RWPE1 (cell line): ENCODE results near the gene PHF1.

Source experiments
- CTCF ChIA-PET: fragments of 350-600 bp; sonication (Branson Sonifier 250); formaldehyde crosslinking; extraction: SDS; loops from one replicate; lab custom pipeline; 2021; lab: Yijun Ruan, JAX
- POLR2A ChIA-PET: fragments of 400-600 bp; formaldehyde crosslinking; extraction: SDS; loops from one replicate; lab custom pipeline; 2020; ENCODE audit warnings: antibody characterized with exemption; ENCODE audit not compliant: low non-redundant PET; lab: Yijun Ruan, JAX
- DNase-seq: peaks from one replicate; pipeline ENCODE4 v3.0.0; 2012; ENCODE audit warnings: low spot score
- H3K27ac ChIP-seq: fragments of 450-650 bp; 2 replicates; pipeline ENCODE4 v1.5.1; 2017
- CTCF ChIP-seq: fragments of 450-650 bp; conservative IDR thresholded peaks from 2 replicates; pipeline ENCODE4 v1.5.1; 2017; ENCODE audit warnings: low read depth, mild to moderate bottlenecking

Gene PHF1

GRCh38 chr6:33432546-33432945 lies 21.7 kb downstream of the PHF1 start:
- ChIA-PET CTCF (no interaction called here), POLR2A (no interaction called here)
- no peak for DNase-seq
- no peak for TF ChIP-seq CTCF
- H3K27ac ChIP-seq, result peak overlapping the region; percentile 12; the same call in 1 of the 2 replicates

DNA sequence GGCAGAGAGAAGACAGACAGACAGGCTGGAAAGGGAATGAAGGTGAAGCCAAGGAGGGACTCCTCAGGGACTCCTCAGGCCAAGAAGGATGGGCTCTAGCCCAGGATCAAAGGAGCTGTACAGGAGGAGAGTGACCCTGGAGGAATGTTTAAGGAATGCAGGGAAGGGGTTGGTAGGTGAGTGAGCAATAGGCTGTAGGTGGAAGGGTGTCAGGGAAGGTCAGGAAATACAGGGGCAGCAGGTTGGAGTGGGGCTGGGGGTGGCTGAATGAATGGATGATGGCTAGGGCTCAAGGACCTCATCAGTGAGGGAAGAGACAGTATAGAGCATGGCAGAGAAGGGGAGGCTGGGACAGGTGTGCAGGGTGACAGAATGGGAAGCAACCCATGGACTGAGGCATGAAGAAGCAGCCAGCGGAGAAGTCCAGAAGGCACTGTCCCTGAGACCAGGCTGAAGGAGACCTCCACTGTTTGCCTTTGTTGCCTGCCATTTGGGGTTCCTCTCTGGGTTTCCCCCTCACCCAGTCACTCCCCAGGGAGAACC lies 22.3 kb downstream of the PHF1 start:
- DNase-seq, result no peak
- CTCF ChIA-PET, result no interaction called here
- TF ChIP-seq CTCF, result no peak
- H3K27ac ChIP-seq, result peak overlapping the region; percentile 18; the same call in 1 of the 2 replicates
- POLR2A ChIA-PET, result no interaction called here

GRCh38 chr6:33433544-33434191 lies 22.9 kb downstream of the PHF1 start:
- CTCF ChIA-PET, result no interaction called here
- 0 out of 2 replicates have a peak overlapping the region, but pooled peaks have one; percentile 18 for H3K27ac ChIP-seq
- POLR2A ChIA-PET, result no interaction called here
- DNase-seq, result no peak
- no peak for TF ChIP-seq CTCF

DNA sequence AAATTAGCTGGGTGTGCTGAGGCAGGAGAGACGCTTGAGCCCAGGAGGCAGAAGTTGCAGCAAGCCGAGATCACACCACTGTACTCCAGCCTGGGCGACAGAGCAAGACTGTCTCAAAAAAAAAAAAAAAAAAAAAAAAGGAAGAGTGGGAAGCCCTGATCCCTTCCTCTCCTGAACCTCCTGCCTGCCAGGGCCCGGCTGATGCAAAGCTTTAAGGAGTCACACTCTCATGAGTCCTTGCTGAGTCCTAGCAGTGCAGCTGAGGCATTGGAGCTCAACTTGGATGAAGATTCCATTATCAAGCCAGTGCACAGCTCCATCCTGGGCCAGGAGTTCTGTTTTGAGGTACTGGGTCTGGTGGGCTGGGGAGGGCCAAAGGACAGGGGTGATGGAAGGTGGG lies 24.1 kb downstream of the PHF1 start:
- DNase-seq, result no peak
- ChIA-PET POLR2A (no interaction called here), CTCF (no interaction called here)
- H3K27ac ChIP-seq, result peak overlapping the region; percentile 15; the same call in 1 of the 2 replicates
- TF ChIP-seq CTCF, result no peak

GRCh38 chr6:33437666-33438065 lies 26.9 kb downstream of the PHF1 start:
- no peak for TF ChIP-seq CTCF
- no peak for DNase-seq
- CTCF ChIA-PET, result no interaction called here
- POLR2A ChIA-PET, result no interaction called here
- no peak overlapping the region for H3K27ac ChIP-seq

GRCh38 chr6:33438978-33439594 lies 28.3 kb downstream of the PHF1 start:
- TF ChIP-seq CTCF, result no peak
- H3K27ac ChIP-seq, result no peak overlapping the region
- CTCF ChIA-PET, result interaction anchor here (0.8 kb wide), 1 partner anchor 245 kb away, joined by 3 read pairs; no protein-coding TSS in a partner anchor
- DNase-seq, result no peak
- POLR2A ChIA-PET, result no interaction called here
